ENCODE data around the gene CDC7.

GRCh38 chr1:91559046-91559750 lies 58.5 kb downstream of the CDC7 start:
- no peak for TF ChIP-seq EZH2 (IDR thresholded peaks at IDR 0.05)
- no peak for TF ChIP-seq POLR2AphosphoS5 (IDR thresholded peaks at IDR 0.05; ENCODE audit: borderline replicate concordance, low read depth, low read length)
- TF ChIP-seq FOXP2 (optimal IDR thresholded peaks at IDR 0.05; ENCODE audit: control extremely low read depth, extremely low read length, insufficient read depth): no peak
